Adrenal gland (tissue), 12 donors: ENCODE data around the gene BNIP2. TPM values are rescaled to one million over a fixed set of nuclear protein-coding genes. Genes with fewer than 3 reads are reported as not detected.
"Not testable (repeated sequence)": the region's sequence is repeated elsewhere in the genome, so short reads cannot be mapped to it uniquely, and the experiment has no call there.

Experiments used
- DNase-seq, 7 donors: peaks; one replicate each; pipeline ENCODE4 v3.0.0-alpha.2; 2019 to 2020
- H3K27ac ChIP-seq, 5 donors: fragments of 200-600 bp; sonication (generic) in 4 of 5; 1 replicate in 3 of 5; 2 replicates in 2 of 5; pipeline versions ENCODE4 v1.5.1 to v1.8.0; 2016 to 2020; ENCODE audit warnings: mild to moderate bottlenecking in 1 of 5
- H3K27me3 ChIP-seq: fragments of 200-600 bp; 2 replicates; pipeline ENCODE4 v1.8.0; 2021
- H3K36me3 ChIP-seq, 2 donors: fragments of 200-600 bp; replicated peaks in 1 of 2; 1 replicate in 1 of 2; 2 replicates in 1 of 2; pipeline versions ENCODE4 v1.5.1 to v1.8.0; 2018 to 2022
- H3K4me1 ChIP-seq, 2 donors: fragments of 200-600 bp; replicated peaks in 1 of 2; 1 replicate in 1 of 2; 2 replicates in 1 of 2; pipeline versions ENCODE4 v1.5.1 to v1.8.0; 2018 to 2021
- H3K4me3 ChIP-seq, 4 donors: fragments of 200-600 bp; sonication (generic) in 3 of 4; one replicate each; pipeline ENCODE4 v1.5.1; 2016 to 2018
- H3K9me3 ChIP-seq, 3 donors: fragments of 200-600 bp; sonication (generic) in 1 of 3; replicated peaks in 1 of 3; 1 replicate in 2 of 3; 2 replicates in 1 of 3; pipeline versions ENCODE4 v1.5.1 to v1.8.0; 2016 to 2021
- CTCF ChIP-seq, 6 experiments: fragments of 450-650 bp in 4 of 6; fragments of 200-600 bp in 2 of 6; sonication (generic) in 1 of 6; IDR thresholded peaks; 1 replicate in 5 of 6; 2 replicates in 1 of 6; pipeline versions ENCODE4 v1.5.1 to v1.8.0; 2016 to 2021; ENCODE audit warnings: antibody characterized with exemption in 6 of 6, mild to moderate bottlenecking in 2 of 6, moderate library complexity in 1 of 6
- POLR2A ChIP-seq, 2 donors: fragments of 450-650 bp; IDR thresholded peaks; one replicate each; pipeline ENCODE4 v1.6.1; 2017; ENCODE audit warnings: antibody characterized with exemption in 2 of 2, mild to moderate bottlenecking in 2 of 2, moderate library complexity in 1 of 2
- WGBS, 4 donors: extraction: QIAGEN DNeasy Blood & Tissue Kit in 2 of 4; methylation state at CpG; one replicate each; pipeline versions ENCODE4 v1.1.5 to v1.1.7; 2013 to 2017; 5-methylcytosine and 5-hydroxymethylcytosine counted together
- intact Hi-C, 2 donors: fragments of 100-400 bp; cut with DNase I; formaldehyde crosslinking; loops; one replicate each; pipeline versions ENCODE4 v1.14.1 to v1.15.0; 2022 to 2023
- polyA plus RNA-seq, 3 donors: library from polyadenylated mRNA; stranded (reverse); fragments of 200-250 nt in 2 of 3; fragments of 350-450 nt in 1 of 3; fragmentation: Illumina TruSeq in 1 of 3; extraction: RNeasy Lipid Tissue Mini Kit (QIAGEN cat#74804) in 1 of 3; gene quantifications; one replicate each; pipeline ENCODE4 v1.2.3, GENCODE V29; 2013 to 2014
- total RNA-seq, 9 donors: library from RNA; depleted of rRNA in 4 of 9; stranded (reverse); fragments of >200 nt in 4 of 9; fragments of 120-200 nt in 1 of 9; fragmentation: NEBNext Ultra II Directional in 1 of 9; extraction: Animal tissue kit (Norgen Biotek cat#: 25700) in 1 of 9; gene quantifications; one replicate each; pipeline versions ENCODE4 v1.1.0 to v1.2.4, GENCODE V29; 2013 to 2023
- donor health status: healthy with polysubstance abuse.
- donor health status: Bipolar disorder and iron deficiency.
- donor health status: DM: yes; HTN: yes; CAD: no.
- donor health status: DM: no; HTN: no; CAD: no.
- donor health status: DM: no; HTN: no; CAD: no.
- donor health status: DM: yes; HTN: yes; CAD: no.

Gene BNIP2
- total and polyA plus RNA-seq, 12 donors: 24.5 to 183 (median 67.4) TPM

- no peak overlapping the region for H3K4me3 ChIP-seq
- H3K9me3 ChIP-seq: no peaks in the 10 kb centered on the region
- no peak for DNase-seq
- TF ChIP-seq CTCF (IDR thresholded peaks at IDR 0.05) (no peak), POLR2A (IDR thresholded peaks at IDR 0.05) (no peak)
- H3K27me3 ChIP-seq: no peaks in the 10 kb centered on the region
- peaks cover 0 to 36% of the 10 kb centered on the region in 2 donors for H3K36me3 ChIP-seq
- H3K4me1 ChIP-seq: no peaks in the 10 kb centered on the region
- intact Hi-C loops: no loop called here
- no peak overlapping the region for H3K27ac ChIP-seq
Measured at GRCh38 chr15:59649603-59650002, 39.5 kb downstream of the BNIP2 start.

DNA sequence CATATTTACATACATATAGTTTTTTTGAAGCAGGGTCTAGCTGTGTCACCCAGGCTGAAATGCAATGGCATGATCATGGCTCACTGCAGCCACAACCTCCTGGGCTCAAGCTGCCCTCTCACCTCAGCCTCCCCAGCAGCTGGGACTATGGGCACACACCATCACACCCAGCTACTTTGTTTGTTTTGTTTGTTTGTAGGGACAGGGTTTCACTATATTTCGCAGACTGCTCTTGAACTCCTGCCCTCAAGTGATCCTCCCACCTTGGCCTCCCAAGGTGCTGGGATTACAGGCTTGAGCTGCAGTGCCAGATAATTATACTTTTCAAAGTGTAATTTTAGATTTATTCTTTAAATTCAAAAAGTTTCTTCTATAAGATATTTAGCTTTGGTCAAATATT, 42.0 kb downstream of the BNIP2 start:
- intact Hi-C loops: no loop called here
- no peak for DNase-seq
- H3K36me3 ChIP-seq: peaks cover 0 to 41% of the 10 kb centered on the region in 2 donors

DNA sequence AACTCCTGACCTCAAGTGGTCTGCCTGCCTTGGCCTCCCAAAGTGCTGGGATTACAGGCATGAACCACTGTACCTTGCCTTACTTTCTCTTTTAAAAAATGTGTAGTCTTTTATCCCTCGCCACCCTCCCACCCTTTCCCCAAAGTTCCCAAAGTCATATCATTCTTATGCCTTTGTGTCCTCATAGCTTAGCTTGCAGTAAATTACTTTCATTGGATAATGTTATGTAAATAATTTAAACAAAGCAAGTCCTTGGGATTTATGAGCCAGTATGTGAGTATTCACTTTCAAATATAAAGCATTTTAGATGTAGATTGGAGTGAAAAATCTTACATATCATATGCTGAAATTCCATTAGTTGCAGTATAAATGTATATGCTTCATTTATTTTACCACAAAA, 42.8 kb downstream of the BNIP2 start:
- Histone ChIP-seq H3K27ac (no peak overlapping the region), H3K9me3 (no peaks in the 10 kb centered on the region), H3K27me3 (no peaks in the 10 kb centered on the region), H3K36me3 (peaks cover 0 to 33% of the 10 kb centered on the region in 2 donors), H3K4me1 (no peaks in the 10 kb centered on the region), H3K4me3 (no peak overlapping the region)
- intact Hi-C loops: no loop called here
- DNase-seq: no peak
- TF ChIP-seq POLR2A (IDR thresholded peaks at IDR 0.05) (no peak), CTCF (IDR thresholded peaks at IDR 0.05) (no peak)
- 96 to 100% (median 100%) methylated on average over 1 of the region's 1 CpG for WGBS, 4 donors

More for the DNA sequence above, 42.0 kb downstream of the BNIP2 start:
- Histone ChIP-seq H3K4me3 (no peak overlapping the region), H3K4me1 (no peaks in the 10 kb centered on the region), H3K9me3 (no peaks in the 10 kb centered on the region), H3K27me3 (no peaks in the 10 kb centered on the region), H3K27ac (no peak overlapping the region)
- WGBS, 4 donors: 94 to 100% (median 95%) methylated on average over 1 of the region's 1 CpG
- TF ChIP-seq CTCF (IDR thresholded peaks at IDR 0.05) (no peak), POLR2A (IDR thresholded peaks at IDR 0.05) (no peak)

DNA sequence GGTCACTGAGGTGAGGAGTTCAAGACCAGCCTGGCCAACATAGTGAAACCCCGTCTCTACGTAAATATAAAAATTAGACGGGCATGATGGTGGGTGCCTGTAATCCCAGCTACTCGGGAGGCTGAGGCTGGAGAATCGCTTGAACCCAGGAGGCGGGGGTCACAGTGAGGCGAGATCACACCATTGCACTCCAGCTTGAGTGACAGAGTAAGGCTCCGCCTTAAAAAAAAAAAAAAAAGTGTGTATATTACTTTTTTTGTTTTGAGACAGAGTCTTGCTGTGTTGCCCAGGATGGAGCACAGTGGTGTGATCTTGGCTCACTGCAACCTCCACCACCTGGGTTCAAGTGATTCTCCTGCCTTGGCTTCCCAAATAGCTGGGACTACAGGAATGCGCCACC, 43.3 kb downstream of the BNIP2 start:
- H3K4me3 ChIP-seq, H3K27ac ChIP-seq, H3K4me1 ChIP-seq, H3K9me3 ChIP-seq, DNase-seq, H3K27me3 ChIP-seq, intact Hi-C loops: not testable (repeated sequence)
- 96 to 97% (median 97%) methylated on average over 9 of the region's 9 CpGs for WGBS, 4 donors
- H3K36me3 ChIP-seq: peaks cover 0 to 28% of the 10 kb centered on the region in 2 donors

- Histone ChIP-seq H3K4me3 (no peak overlapping the region), H3K27ac (no peak overlapping the region), H3K36me3 (peaks cover 0 to 26% of the 10 kb centered on the region in 2 donors), H3K27me3 (no peaks in the 10 kb centered on the region), H3K4me1 (no peaks in the 10 kb centered on the region), H3K9me3 (no peaks in the 10 kb centered on the region)
- 79 to 90% (median 84%) methylated on average over 4 of the region's 4 CpGs for WGBS, 4 donors
- intact Hi-C loops: no loop called here
- DNase-seq: no peak
- TF ChIP-seq CTCF (IDR thresholded peaks at IDR 0.05) (no peak), POLR2A (IDR thresholded peaks at IDR 0.05) (no peak)
Measured at GRCh38 chr15:59644756-59645155, 44.4 kb downstream of the BNIP2 start.
